ENCODE data around the gene AP5Z1.

DNA sequence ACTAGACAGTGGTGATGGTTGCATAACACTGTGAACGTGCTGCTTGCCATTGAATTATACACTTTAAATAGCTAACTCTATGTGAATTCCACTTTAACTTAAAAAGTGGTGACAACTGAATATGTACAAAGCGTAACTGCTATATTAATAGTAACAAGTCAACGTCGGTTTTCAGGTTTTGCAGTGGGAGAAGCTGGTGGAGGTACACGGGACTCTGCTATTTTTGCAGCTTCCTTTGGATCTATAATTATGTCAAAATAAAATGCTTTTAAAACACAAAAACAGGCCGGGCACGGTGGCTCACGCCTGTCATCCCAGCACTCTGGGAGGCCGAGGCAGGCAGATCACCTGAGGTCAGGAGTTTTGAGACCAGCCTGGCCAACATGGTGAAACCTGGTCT, 21.0 kb downstream of the AP5Z1 start:
- TF ChIP-seq CTCF (IDR thresholded peaks at IDR 0.05; ENCODE audit: low read length), result no peak
- TF ChIP-seq EZH2 (IDR thresholded peaks at IDR 0.05; ENCODE audit: borderline replicate concordance, low read length), result no peak

Measured in OCI-LY1 (cell line).